GM10266 (cell line): ENCODE results near the gene BZW2.

Experiments used
- DNase-seq: peaks from one replicate; pipeline ENCODE4 v3.0.0; 2012; ENCODE audit errors: extremely low spot score
- CTCF ChIP-seq: IDR thresholded peaks from 2 replicates; pipeline ENCODE4 v1.5.1; 2012; ENCODE audit warnings: mild to moderate bottlenecking, low read depth; ENCODE audit not compliant: control insufficient read depth, insufficient read depth; ENCODE audit errors: missing control alignments

BZW2 gene

GRCh38 chr7:16660702-16661464 lies 14.9 kb downstream of the BZW2 start:
- TF ChIP-seq CTCF: no peak
- DNase-seq: no peak

GRCh38 chr7:16661924-16662323 lies 15.9 kb downstream of the BZW2 start:
- DNase-seq: no peak
- TF ChIP-seq CTCF: no peak

GRCh38 chr7:16667355-16667754 lies 21.4 kb downstream of the BZW2 start:
- no peak for TF ChIP-seq CTCF

GRCh38 chr7:16668049-16668858 lies 22.3 kb downstream of the BZW2 start:
- TF ChIP-seq CTCF: no peak
- DNase-seq: no peak

More at GRCh38 chr7:16667355-16667754, 21.4 kb downstream of the BZW2 start:
- no peak for DNase-seq

GRCh38 chr7:16668978-16669377 lies 23.0 kb downstream of the BZW2 start:
- no peak for DNase-seq
- no peak for TF ChIP-seq CTCF

GRCh38 chr7:16669581-16669980 lies 23.6 kb downstream of the BZW2 start:
- TF ChIP-seq CTCF: no peak
- DNase-seq: no peak

- no peak for DNase-seq
- no peak for TF ChIP-seq CTCF
Observed at GRCh38 chr7:16670021-16670420, 24.0 kb downstream of the BZW2 start.
